HUES6 (cell line): ENCODE results near the gene CSNK1G3.
"Not testable (repeated sequence)": the region's sequence is repeated elsewhere in the genome, so short reads cannot be mapped to it uniquely, and the experiment has no call there.

Source experiments
- H3K27ac ChIP-seq: 2 replicates; pipeline ENCODE4 v1.7.0; 2013; ENCODE audit warnings: low read depth, mild to moderate bottlenecking, low read length, inconsistent platforms
- H3K27me3 ChIP-seq: 2 replicates; pipeline ENCODE4 v1.6.1; 2013; ENCODE audit warnings: low read length; ENCODE audit not compliant: control insufficient read depth, insufficient read depth
- H3K36me3 ChIP-seq: 2 replicates; pipeline ENCODE4 v1.6.1; 2013; ENCODE audit warnings: low read length; ENCODE audit not compliant: control insufficient read depth, insufficient read depth
- H3K4me1 ChIP-seq: 2 replicates; pipeline ENCODE4 v1.6.1; 2013; ENCODE audit warnings: low read length; ENCODE audit not compliant: control insufficient read depth, insufficient read depth
- H3K4me3 ChIP-seq: 2 replicates; pipeline ENCODE4 v1.5.1; 2013; ENCODE audit warnings: low read depth, low read length
- H3K9ac ChIP-seq: one replicate; pipeline ENCODE4 v1.6.1; 2013; ENCODE audit warnings: mild to moderate bottlenecking, low read length
- H3K9me3 ChIP-seq: 2 replicates; pipeline ENCODE4 v1.6.1; 2013; ENCODE audit warnings: low read depth, low read length; ENCODE audit not compliant: control insufficient read depth, insufficient read depth

CSNK1G3 gene

GRCh38 chr5:123511648-123512605 lies at the start of gene CSNK1G3:
TSS of gene CSNK1G3 (plus strand) at chr5:123512177. CDS start at chr5:123545664, 33,487 bp downstream.
- Histone ChIP-seq H3K9ac (peak within 1 kb of the TSS; percentile 89), H3K4me1 (peaks cover 18% of the 10 kb centered on the region), H3K27me3 (no peaks in the 10 kb centered on the region), H3K36me3 (no peaks in the 10 kb centered on the region), H3K9me3 (no peaks in the 10 kb centered on the region), H3K4me3 (peak within 1 kb of the TSS; percentile 83), H3K27ac (peak within 1 kb of the TSS; percentile 79; the same call in 1 of the 2 replicates)

- not testable (repeated sequence) for H3K9ac ChIP-seq, H3K4me1 ChIP-seq, H3K9me3 ChIP-seq, H3K4me3 ChIP-seq, H3K27ac ChIP-seq, H3K36me3 ChIP-seq, H3K27me3 ChIP-seq
Measured at GRCh38 chr5:123466839-123467238, 45.1 kb upstream of the CSNK1G3 start.

GRCh38 chr5:123471385-123471784 lies 40.6 kb upstream of the CSNK1G3 start:
- Histone ChIP-seq H3K4me3 (no peak overlapping the region), H3K36me3 (no peaks in the 10 kb centered on the region), H3K27ac (no peak overlapping the region), H3K9me3 (peaks cover 6% of the 10 kb centered on the region; the same call in 1 of the 2 replicates), H3K4me1 (no peaks in the 10 kb centered on the region), H3K27me3 (no peaks in the 10 kb centered on the region), H3K9ac (no peak overlapping the region)

GRCh38 chr5:123472150-123472924 lies 39.6 kb upstream of the CSNK1G3 start:
- H3K36me3 ChIP-seq = no peaks in the 10 kb centered on the region
- H3K4me1 ChIP-seq = no peaks in the 10 kb centered on the region
- no peak overlapping the region for H3K4me3 ChIP-seq
- H3K27me3 ChIP-seq = no peaks in the 10 kb centered on the region
- H3K27ac ChIP-seq = no peak overlapping the region
- H3K9ac ChIP-seq = no peak overlapping the region
- peaks cover 6% of the 10 kb centered on the region; the same call in 1 of the 2 replicates for H3K9me3 ChIP-seq

- no peak overlapping the region for H3K27ac ChIP-seq
- no peaks in the 10 kb centered on the region for H3K27me3 ChIP-seq
- no peaks in the 10 kb centered on the region for H3K36me3 ChIP-seq
- no peaks in the 10 kb centered on the region for H3K4me1 ChIP-seq
- H3K9me3 ChIP-seq = peaks cover 6% of the 10 kb centered on the region; the same call in 1 of the 2 replicates
- no peak overlapping the region for H3K4me3 ChIP-seq
- no peak overlapping the region for H3K9ac ChIP-seq
Measured at GRCh38 chr5:123474228-123474627, 37.7 kb upstream of the CSNK1G3 start.

GRCh38 chr5:123476731-123477130 lies 35.2 kb upstream of the CSNK1G3 start:
- Histone ChIP-seq H3K27ac (no peak overlapping the region), H3K4me3 (no peak overlapping the region), H3K9me3 (peaks cover 3% of the 10 kb centered on the region; the same call in 1 of the 2 replicates), H3K9ac (no peak overlapping the region), H3K27me3 (no peaks in the 10 kb centered on the region), H3K36me3 (no peaks in the 10 kb centered on the region), H3K4me1 (no peaks in the 10 kb centered on the region)

- H3K36me3 ChIP-seq = no peaks in the 10 kb centered on the region
- H3K27ac ChIP-seq = no peak overlapping the region
- H3K4me1 ChIP-seq = no peaks in the 10 kb centered on the region
- no peak overlapping the region for H3K9ac ChIP-seq
- H3K27me3 ChIP-seq = no peaks in the 10 kb centered on the region
- H3K9me3 ChIP-seq = peaks cover 3% of the 10 kb centered on the region; the same call in 1 of the 2 replicates
- H3K4me3 ChIP-seq = no peak overlapping the region
Measured at GRCh38 chr5:123478546-123478945, 33.4 kb upstream of the CSNK1G3 start.

- Histone ChIP-seq H3K9me3 (no peaks in the 10 kb centered on the region), H3K36me3 (no peaks in the 10 kb centered on the region), H3K9ac (no peak overlapping the region), H3K4me3 (no peak overlapping the region), H3K27ac (no peak overlapping the region), H3K4me1 (no peaks in the 10 kb centered on the region), H3K27me3 (no peaks in the 10 kb centered on the region)
Measured at GRCh38 chr5:123482258-123482657, 29.7 kb upstream of the CSNK1G3 start.

- H3K4me3 ChIP-seq = no peak overlapping the region
- no peaks in the 10 kb centered on the region for H3K36me3 ChIP-seq
- no peak overlapping the region for H3K9ac ChIP-seq
- H3K27ac ChIP-seq = no peak overlapping the region
- no peaks in the 10 kb centered on the region for H3K27me3 ChIP-seq
- H3K9me3 ChIP-seq = no peaks in the 10 kb centered on the region
- H3K4me1 ChIP-seq = no peaks in the 10 kb centered on the region
Measured at GRCh38 chr5:123483446-123484077, 28.4 kb upstream of the CSNK1G3 start.

- Histone ChIP-seq H3K9me3 (no peaks in the 10 kb centered on the region), H3K27ac (no peak overlapping the region), H3K9ac (no peak overlapping the region), H3K4me1 (no peaks in the 10 kb centered on the region), H3K27me3 (no peaks in the 10 kb centered on the region), H3K36me3 (no peaks in the 10 kb centered on the region), H3K4me3 (no peak overlapping the region)
Measured at GRCh38 chr5:123485275-123485674, 26.7 kb upstream of the CSNK1G3 start.
